GM19099 (cell line): ENCODE measurements around the gene UGT1A7.
"Not testable (repeated sequence)": the region's sequence is repeated elsewhere in the genome, so short reads cannot be mapped to it uniquely, and the experiment has no call there.

Experiments
- POLR2A ChIP-seq: IDR thresholded peaks from 3 replicates; pipeline ENCODE4 v1.6.1; 2011; ENCODE audit warnings: low read depth; ENCODE audit not compliant: insufficient read length; ENCODE audit errors: extremely low read depth

The UGT1A7 gene

GRCh38 chr2:233681521-233682099 is at the start of gene UGT1A7:
UGT1A7 (plus strand) TSS chr2:233681901; CDS start chr2:233681938, 37 bp downstream.
- TF ChIP-seq POLR2A, result no peak

GRCh38 chr2:233636306-233636705 is 45.4 kb upstream of the UGT1A7 start, which contains the start of gene UGT1A10:
UGT1A10 (plus strand) TSS chr2:233636448; CDS start chr2:233636523, 75 bp downstream.
- TF ChIP-seq POLR2A, result not testable (repeated sequence)

- no peak for TF ChIP-seq POLR2A
These were observed 42.9 kb upstream of the UGT1A7 start for GRCh38 chr2:233638836-233639235.

GRCh38 chr2:233639860-233640259 is 41.8 kb upstream of the UGT1A7 start:
- TF ChIP-seq POLR2A, result no peak

GRCh38 chr2:233643128-233643527 is 38.6 kb upstream of the UGT1A7 start:
- no peak for TF ChIP-seq POLR2A

- no peak for TF ChIP-seq POLR2A
These were observed 30.7 kb upstream of the UGT1A7 start for GRCh38 chr2:233650981-233651380.

- no peak for TF ChIP-seq POLR2A
These were observed 30.3 kb upstream of the UGT1A7 start for GRCh38 chr2:233651430-233651829.

- TF ChIP-seq POLR2A, result no peak
These were observed 27.2 kb upstream of the UGT1A7 start for GRCh38 chr2:233654501-233654900.

- TF ChIP-seq POLR2A, result no peak
These were observed 26.7 kb upstream of the UGT1A7 start for GRCh38 chr2:233655043-233655442.

GRCh38 chr2:233656443-233656842 is 25.3 kb upstream of the UGT1A7 start:
- no peak for TF ChIP-seq POLR2A

GRCh38 chr2:233658610-233659009 is 23.1 kb upstream of the UGT1A7 start:
- no peak for TF ChIP-seq POLR2A

GRCh38 chr2:233663911-233664310 is 17.8 kb upstream of the UGT1A7 start:
- TF ChIP-seq POLR2A, result no peak

- TF ChIP-seq POLR2A, result no peak
These were observed 13.0 kb upstream of the UGT1A7 start for GRCh38 chr2:233668605-233669260.

- no peak for TF ChIP-seq POLR2A
These were observed 10.2 kb upstream of the UGT1A7 start, which contains the start of gene UGT1A9 for GRCh38 chr2:233671290-233672161. UGT1A9 (plus strand) TSS chr2:233671898; CDS start chr2:233671935, 37 bp downstream.

- TF ChIP-seq POLR2A, result no peak
These were observed 8.8 kb upstream of the UGT1A7 start for GRCh38 chr2:233672886-233673285.
